Measurements from ENCODE around the gene IL23R. TPM values are rescaled to one million over a fixed set of nuclear protein-coding genes. Genes with fewer than 3 reads are reported as not detected.

Gene IL23R
- total RNA-seq, 4 donors from 2014 or later, result not detected

DNA sequence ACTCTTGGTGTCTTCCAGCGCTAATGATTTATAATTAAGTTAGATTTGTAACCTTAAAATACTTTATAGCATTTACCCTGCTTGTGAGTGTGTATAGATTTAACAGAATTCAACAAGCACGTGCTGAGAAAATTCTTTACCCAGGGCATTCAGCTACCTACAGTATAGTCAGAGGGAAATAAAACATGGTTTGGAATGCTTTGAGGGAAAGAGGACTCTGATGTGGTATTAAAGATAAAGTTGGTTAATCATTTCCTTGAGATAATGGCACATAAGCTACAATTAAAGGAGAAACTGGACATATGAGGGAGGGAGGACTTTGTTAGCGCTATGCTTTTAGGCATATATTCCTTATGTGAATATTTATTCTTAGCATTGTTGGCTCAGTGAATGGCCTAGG, 115.0 kb downstream of the IL23R start:
- no peak overlapping the region for H3K27ac ChIP-seq
- H3K27me3 ChIP-seq, result no peaks in the 10 kb centered on the region
- H3K4me3 ChIP-seq (replicated peaks in 1 of 3), result no peak overlapping the region
- intact Hi-C loops (cut with DNase I), result no loop called here
- no peaks in the 10 kb centered on the region for H3K4me1 ChIP-seq
- H3K36me3 ChIP-seq, result no peaks in the 10 kb centered on the region
- no peak for TF ChIP-seq POLR2A (IDR thresholded peaks at IDR 0.05)
- TF ChIP-seq, protein P1, sequence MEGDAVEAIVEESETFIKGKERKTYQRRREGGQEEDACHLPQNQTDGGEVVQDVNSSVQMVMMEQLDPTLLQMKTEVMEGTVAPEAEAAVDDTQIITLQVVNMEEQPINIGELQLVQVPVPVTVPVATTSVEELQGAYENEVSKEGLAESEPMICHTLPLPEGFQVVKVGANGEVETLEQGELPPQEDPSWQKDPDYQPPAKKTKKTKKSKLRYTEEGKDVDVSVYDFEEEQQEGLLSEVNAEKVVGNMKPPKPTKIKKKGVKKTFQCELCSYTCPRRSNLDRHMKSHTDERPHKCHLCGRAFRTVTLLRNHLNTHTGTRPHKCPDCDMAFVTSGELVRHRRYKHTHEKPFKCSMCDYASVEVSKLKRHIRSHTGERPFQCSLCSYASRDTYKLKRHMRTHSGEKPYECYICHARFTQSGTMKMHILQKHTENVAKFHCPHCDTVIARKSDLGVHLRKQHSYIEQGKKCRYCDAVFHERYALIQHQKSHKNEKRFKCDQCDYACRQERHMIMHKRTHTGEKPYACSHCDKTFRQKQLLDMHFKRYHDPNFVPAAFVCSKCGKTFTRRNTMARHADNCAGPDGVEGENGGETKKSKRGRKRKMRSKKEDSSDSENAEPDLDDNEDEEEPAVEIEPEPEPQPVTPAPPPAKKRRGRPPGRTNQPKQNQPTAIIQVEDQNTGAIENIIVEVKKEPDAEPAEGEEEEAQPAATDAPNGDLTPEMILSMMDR (IDR thresholded peaks at IDR 0.05), result no peak
- no peaks in the 10 kb centered on the region for H3K9me3 ChIP-seq
- 70 to 72% methylated on average over 3 of the region's 3 CpGs for WGBS, 2 donors
- DNase-seq, result no peak

DNA sequence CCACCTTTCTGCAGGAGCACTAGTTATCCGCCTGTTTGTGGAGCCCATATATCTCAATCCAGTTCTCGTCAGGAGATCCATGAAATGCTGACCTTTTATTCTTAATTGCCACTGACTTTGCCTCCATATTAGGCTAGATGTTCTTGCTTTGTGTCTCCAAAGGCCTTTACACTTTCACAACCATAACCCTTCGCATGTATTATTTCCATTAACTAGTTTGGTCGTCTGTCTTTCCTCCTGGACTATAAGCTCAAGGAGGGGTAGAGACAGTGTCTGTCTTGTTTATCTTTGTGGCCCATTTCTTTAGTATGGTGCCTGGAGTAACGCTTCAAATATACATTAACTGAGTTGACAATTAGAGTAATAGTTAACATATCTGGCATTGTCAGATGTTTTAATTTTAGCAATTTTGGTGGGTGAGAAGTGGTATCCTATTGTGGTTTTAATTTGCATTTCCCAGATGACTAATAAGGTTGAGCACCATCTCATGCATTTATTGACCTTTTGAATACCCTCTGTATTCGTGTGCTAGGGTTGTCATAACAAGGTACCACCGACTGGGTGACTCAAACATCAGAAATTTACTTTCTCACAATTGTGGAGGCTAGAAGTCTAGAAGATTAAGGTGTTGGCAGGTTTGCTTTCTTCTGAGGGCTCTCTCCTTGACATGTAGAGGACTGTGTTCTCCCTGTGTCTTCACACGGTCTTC, 119.7 kb downstream of the IL23R start:
- 89 to 90% methylated on average over 8 of the region's 8 CpGs for WGBS, 2 donors
- H3K4me3 ChIP-seq (replicated peaks in 1 of 3), result no peak overlapping the region
- no peaks in the 10 kb centered on the region for H3K4me1 ChIP-seq
- intact Hi-C loops (cut with DNase I), result no loop called here
- H3K27ac ChIP-seq, result no peak overlapping the region
- H3K27me3 ChIP-seq, result no peaks in the 10 kb centered on the region
- no peak for TF ChIP-seq POLR2A (IDR thresholded peaks at IDR 0.05)
- TF ChIP-seq, protein P1 (IDR thresholded peaks at IDR 0.05), result no peak
- no peaks in the 10 kb centered on the region for H3K36me3 ChIP-seq
- no peaks in the 10 kb centered on the region for H3K9me3 ChIP-seq
- no peak for DNase-seq

DNA sequence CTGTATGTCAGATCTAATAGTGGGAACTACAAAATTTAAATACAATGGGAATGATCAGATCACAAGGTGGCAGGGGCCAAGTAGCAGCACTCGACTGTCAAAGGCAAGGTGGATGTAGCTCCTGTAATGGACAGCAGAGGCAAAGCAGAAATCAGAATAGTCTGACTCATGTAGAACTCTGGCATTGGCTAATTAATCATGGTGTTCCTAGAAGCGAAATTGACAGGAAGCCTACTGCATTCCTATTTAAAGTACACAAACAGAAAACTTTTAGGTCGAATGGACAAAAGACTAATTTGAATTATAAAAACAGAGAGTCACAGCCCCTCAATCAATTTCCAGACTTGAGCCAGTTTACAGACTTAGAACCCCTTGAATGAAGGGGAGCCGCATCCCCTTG, 124.0 kb downstream of the IL23R start:
- no peaks in the 10 kb centered on the region for H3K4me1 ChIP-seq
- H3K9me3 ChIP-seq, result no peaks in the 10 kb centered on the region
- no peaks in the 10 kb centered on the region for H3K27me3 ChIP-seq
- no peaks in the 10 kb centered on the region for H3K36me3 ChIP-seq
- H3K4me3 ChIP-seq (replicated peaks in 1 of 3), result no peak overlapping the region
- TF ChIP-seq POLR2A (IDR thresholded peaks at IDR 0.05), result no peak
- TF ChIP-seq, protein P1 (IDR thresholded peaks at IDR 0.05), result no peak
- 66 to 68% methylated on average over 4 of the region's 4 CpGs for WGBS, 2 donors
- no peak overlapping the region for H3K27ac ChIP-seq
- DNase-seq, result no peak
- intact Hi-C loops (cut with DNase I), result no loop called here

DNA sequence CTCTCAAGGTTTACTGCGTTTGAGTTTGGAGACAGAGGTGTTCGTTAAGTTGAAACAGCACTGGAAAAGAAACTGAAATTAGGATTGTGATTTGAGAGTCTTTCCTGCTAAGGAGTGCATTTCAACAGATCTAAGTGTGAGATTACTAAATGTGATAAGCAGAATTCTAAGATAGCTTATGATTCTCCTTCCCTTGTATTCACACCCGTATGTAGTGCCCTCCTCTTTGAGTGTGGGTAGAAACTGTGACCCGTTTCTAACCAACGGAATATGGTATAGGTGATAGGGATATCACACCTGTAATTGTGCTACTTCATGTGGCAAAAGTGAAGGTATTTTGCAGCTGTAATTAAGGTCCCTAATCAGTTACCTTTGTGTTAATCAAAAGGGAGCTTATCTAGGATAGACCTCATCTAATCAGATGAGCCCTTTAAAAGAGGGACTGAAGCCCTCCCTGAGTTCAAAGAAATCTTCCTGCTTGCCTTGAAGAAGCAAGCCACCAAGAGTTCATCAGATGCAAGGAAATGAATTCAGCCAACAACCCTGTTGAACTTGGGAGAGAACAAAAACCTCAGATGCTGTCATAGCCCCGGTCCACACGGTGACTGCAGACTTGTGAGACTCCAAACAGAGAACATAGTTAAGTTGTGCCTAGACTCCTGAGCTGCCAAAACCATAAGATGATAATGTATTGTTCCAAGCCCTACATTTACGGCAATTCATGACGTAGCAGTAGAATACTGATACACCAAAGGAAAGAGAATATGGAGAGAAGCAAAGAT, 128.8 kb downstream of the IL23R start:
- DNase-seq, result no peak
- Histone ChIP-seq H3K9me3 (no peaks in the 10 kb centered on the region), H3K36me3 (no peaks in the 10 kb centered on the region), H3K4me1 (no peaks in the 10 kb centered on the region), H3K27me3 (no peaks in the 10 kb centered on the region), H3K4me3 (replicated peaks in 1 of 3) (no peak overlapping the region), H3K27ac (no peak overlapping the region)
- WGBS, 2 donors, result 89% methylated on average over 9 of the region's 9 CpGs
- no peak for TF ChIP-seq POLR2A (IDR thresholded peaks at IDR 0.05)
- TF ChIP-seq, protein P1 (IDR thresholded peaks at IDR 0.05), result no peak
- intact Hi-C loops (cut with DNase I), result no loop called here

DNA sequence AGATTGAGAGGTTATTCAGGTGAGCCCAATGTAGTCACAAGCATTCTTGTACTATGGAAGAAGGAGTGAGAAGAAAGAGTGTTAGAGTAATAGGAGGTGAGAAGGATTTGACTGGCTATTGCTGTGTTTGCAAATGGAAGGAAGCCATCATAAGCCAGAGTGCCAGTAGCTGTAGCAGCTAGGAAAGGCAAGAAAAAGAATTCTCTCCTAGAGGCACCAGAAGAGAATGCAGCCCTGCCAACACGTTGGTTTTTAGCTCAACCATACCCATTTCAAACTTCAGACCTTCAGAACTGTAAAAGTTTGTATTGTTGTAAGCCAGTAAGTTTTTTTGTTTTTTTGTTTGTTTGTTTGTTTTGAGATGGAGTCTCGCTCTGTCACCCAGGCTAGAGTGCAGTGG, 132.5 kb downstream of the IL23R start:
- Histone ChIP-seq H3K27ac (no peak overlapping the region), H3K4me3 (replicated peaks in 1 of 3) (no peak overlapping the region), H3K27me3 (no peaks in the 10 kb centered on the region), H3K4me1 (no peaks in the 10 kb centered on the region), H3K36me3 (no peaks in the 10 kb centered on the region), H3K9me3 (no peaks in the 10 kb centered on the region)
- 18 to 61% methylated on average over 2 of the region's 2 CpGs for WGBS, 2 donors
- TF ChIP-seq, protein P1 (IDR thresholded peaks at IDR 0.05), result no peak
- no peak for TF ChIP-seq POLR2A (IDR thresholded peaks at IDR 0.05)
- intact Hi-C loops (cut with DNase I), result no loop called here
- no peak for DNase-seq
